PC-9 (cell line): ENCODE results near the gene CCNF. TPM values are rescaled to one million over a fixed set of nuclear protein-coding genes. Genes with fewer than 3 reads are reported as not detected.

Experiments
- BruUV-seq: library from RNA; stranded (reverse); fragments of 400-500 nt; replicated peaks from 2 replicates; lab custom pipeline; 2021; lab: Mats Ljungman, UMichigan
- CTCF ChIA-PET: fragments of 300-600 bp; sonication (Branson Sonifier 250); formaldehyde crosslinking; loops from one replicate; lab custom pipeline; 2022; ENCODE audit warnings: antibody characterized with exemption; lab: Charles Lee
- POLR2A ChIA-PET: fragments of 300-600 bp; sonication (Branson Sonifier 250); formaldehyde crosslinking; loops from one replicate; lab custom pipeline; 2022; ENCODE audit warnings: antibody characterized with exemption; ENCODE audit not compliant: unreplicated experiment; lab: Charles Lee
- DNase-seq, 2 experiments: peaks; one replicate each; pipeline versions ENCODE4 v3.0.0 to v3.0.0-alpha.2; 2015 to 2022; ENCODE audit warnings: mixed read lengths in 1 of 2
- H2AFZ ChIP-seq: fragments of 200-600 bp; sonication (generic); 2 replicates; pipeline ENCODE4 v1.8.1; 2017; ENCODE audit warnings: antibody characterized with exemption
- H3F3A ChIP-seq: fragments of 200-600 bp; sonication (generic); 2 replicates; pipeline ENCODE4 v1.8.1; 2017; ENCODE audit warnings: antibody characterized with exemption, mild to moderate bottlenecking, low read depth; ENCODE audit not compliant: insufficient read depth
- H3K27ac ChIP-seq: fragments of 200-600 bp; sonication (generic); 2 replicates; pipeline ENCODE4 v1.6.1; 2016; ENCODE audit warnings: mixed run types
- H3K27me3 ChIP-seq: fragments of 200-600 bp; sonication (generic); 2 replicates; pipeline ENCODE4 v1.6.1; 2016; ENCODE audit warnings: low read depth, mixed run types; ENCODE audit not compliant: insufficient read depth
- H3K36me3 ChIP-seq: fragments of 200-600 bp; sonication (generic); 2 replicates; pipeline ENCODE4 v1.6.1; 2016; ENCODE audit warnings: low read depth, mixed run types
- H3K4me1 ChIP-seq: fragments of 200-600 bp; sonication (generic); replicated peaks from 2 replicates; pipeline ENCODE4 v1.6.1; 2016; ENCODE audit warnings: mixed run types; ENCODE audit not compliant: insufficient read depth
- H3K4me2 ChIP-seq: fragments of 200-600 bp; sonication (generic); 2 replicates; pipeline ENCODE4 v1.6.1; 2017; ENCODE audit warnings: mixed run types
- H3K4me3 ChIP-seq: fragments of 200-600 bp; sonication (generic); 2 replicates; pipeline ENCODE4 v1.6.1; 2016; ENCODE audit warnings: mixed run types
- H3K79me2 ChIP-seq: fragments of 200-600 bp; sonication (generic); 2 replicates; pipeline ENCODE4 v1.6.1; 2017; ENCODE audit warnings: low read depth, mixed run types
- H3K9me2 ChIP-seq: fragments of 200-600 bp; sonication (generic); 2 replicates; pipeline ENCODE4 v1.8.1; 2017; ENCODE audit warnings: mild to moderate bottlenecking; ENCODE audit not compliant: insufficient read depth
- H3K9me3 ChIP-seq: fragments of 200-600 bp; sonication (generic); 2 replicates; pipeline ENCODE4 v1.8.1; 2016; ENCODE audit warnings: low read depth; ENCODE audit not compliant: insufficient read depth
- H4K20me1 ChIP-seq: fragments of 200-600 bp; sonication (generic); 2 replicates; pipeline ENCODE4 v1.8.1; 2017; ENCODE audit not compliant: insufficient read depth
- EZH2 ChIP-seq: fragments of 200-600 bp; sonication (generic); IDR thresholded peaks from 2 replicates; pipeline ENCODE4 v1.8.0; 2017; ENCODE audit warnings: antibody characterized with exemption, low read depth
- intact Hi-C: fragments of 100-400 bp; cut with micrococcal nuclease; formaldehyde crosslinking; loops from one replicate; pipeline ENCODE4 v1.10.0; 2022; ENCODE audit not compliant: unreplicated experiment
- total RNA-seq: library from RNA; stranded (reverse); gene quantifications from 2 replicates; pipeline ENCODE4 v1.2.3, GENCODE V29; 2021
- TF ChIP-seq, protein P1 (sequence below): fragments of 200-600 bp; sonication (generic); conservative IDR thresholded peaks from 2 replicates; pipeline ENCODE4 v1.6.1; 2017; ENCODE audit warnings: mixed run types, antibody characterized with exemption, mild to moderate bottlenecking, moderate library complexity

CCNF gene
- total RNA-seq, 1 experiment from 2014 or later, result 69.0 TPM

DNA sequence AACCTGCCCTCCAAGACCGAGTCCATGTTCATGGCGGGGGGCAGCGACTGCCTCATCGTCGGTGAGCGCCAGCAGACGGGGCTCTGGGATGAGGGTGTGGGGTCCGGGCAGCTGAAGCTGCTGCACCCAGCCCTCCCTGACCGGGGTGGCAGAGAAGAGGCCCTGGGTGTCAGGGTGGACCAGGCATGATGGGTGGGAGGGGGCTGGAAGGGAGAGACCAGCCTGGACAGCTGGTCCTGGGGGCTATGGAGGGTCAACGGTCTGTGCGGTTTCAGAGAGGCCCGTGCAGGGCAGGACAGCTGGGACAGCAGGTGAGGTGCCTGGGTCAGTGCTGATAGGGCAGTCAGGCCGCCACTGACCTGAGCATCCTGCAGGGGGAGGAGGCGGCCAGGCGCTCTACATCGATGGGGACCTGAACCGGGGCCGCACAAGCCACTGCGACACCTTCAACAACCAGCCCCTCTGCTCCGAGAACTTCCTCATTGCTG is 71.2 kb downstream of the CCNF start:
- Histone ChIP-seq H3K27ac (no peak overlapping the region), H3K4me1 (0 out of 2 replicates have a peak, but pooled peaks cover 5% of the 10 kb centered on the region), H2AFZ (no peak overlapping the region), H3K4me3 (no peak overlapping the region), H3K9me2 (no peaks in the 10 kb centered on the region), H4K20me1 (peaks cover 9% of the 10 kb centered on the region; the same call in 1 of the 2 replicates), H3K27me3 (no peaks in the 10 kb centered on the region), H3F3A (peaks cover 24% of the 10 kb centered on the region), H3K9me3 (no peaks in the 10 kb centered on the region), H3K36me3 (no peaks in the 10 kb centered on the region), H3K79me2 (no peaks in the 10 kb centered on the region), H3K4me2 (no peak overlapping the region)
- TF ChIP-seq EZH2, result no peak
- TF ChIP-seq, protein P1, sequence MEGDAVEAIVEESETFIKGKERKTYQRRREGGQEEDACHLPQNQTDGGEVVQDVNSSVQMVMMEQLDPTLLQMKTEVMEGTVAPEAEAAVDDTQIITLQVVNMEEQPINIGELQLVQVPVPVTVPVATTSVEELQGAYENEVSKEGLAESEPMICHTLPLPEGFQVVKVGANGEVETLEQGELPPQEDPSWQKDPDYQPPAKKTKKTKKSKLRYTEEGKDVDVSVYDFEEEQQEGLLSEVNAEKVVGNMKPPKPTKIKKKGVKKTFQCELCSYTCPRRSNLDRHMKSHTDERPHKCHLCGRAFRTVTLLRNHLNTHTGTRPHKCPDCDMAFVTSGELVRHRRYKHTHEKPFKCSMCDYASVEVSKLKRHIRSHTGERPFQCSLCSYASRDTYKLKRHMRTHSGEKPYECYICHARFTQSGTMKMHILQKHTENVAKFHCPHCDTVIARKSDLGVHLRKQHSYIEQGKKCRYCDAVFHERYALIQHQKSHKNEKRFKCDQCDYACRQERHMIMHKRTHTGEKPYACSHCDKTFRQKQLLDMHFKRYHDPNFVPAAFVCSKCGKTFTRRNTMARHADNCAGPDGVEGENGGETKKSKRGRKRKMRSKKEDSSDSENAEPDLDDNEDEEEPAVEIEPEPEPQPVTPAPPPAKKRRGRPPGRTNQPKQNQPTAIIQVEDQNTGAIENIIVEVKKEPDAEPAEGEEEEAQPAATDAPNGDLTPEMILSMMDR, result no peak
- ChIA-PET CTCF (interaction anchor here (0.5 to 1.0 kb wide), 4 partner anchors 37 to 208 kb away, joined by 3 to 8 read pairs (median 4); partner anchors contain the start of gene TEDC2), POLR2A (no interaction called here)
- intact Hi-C loops, result loop anchor here (5.0 kb wide), 3 partner anchors 73 to 303 kb away; partner anchors contain the start of genes CASKIN1, CCNF and ECI1
- no TSS peak for BruUV-seq
- no peak for DNase-seq

DNA sequence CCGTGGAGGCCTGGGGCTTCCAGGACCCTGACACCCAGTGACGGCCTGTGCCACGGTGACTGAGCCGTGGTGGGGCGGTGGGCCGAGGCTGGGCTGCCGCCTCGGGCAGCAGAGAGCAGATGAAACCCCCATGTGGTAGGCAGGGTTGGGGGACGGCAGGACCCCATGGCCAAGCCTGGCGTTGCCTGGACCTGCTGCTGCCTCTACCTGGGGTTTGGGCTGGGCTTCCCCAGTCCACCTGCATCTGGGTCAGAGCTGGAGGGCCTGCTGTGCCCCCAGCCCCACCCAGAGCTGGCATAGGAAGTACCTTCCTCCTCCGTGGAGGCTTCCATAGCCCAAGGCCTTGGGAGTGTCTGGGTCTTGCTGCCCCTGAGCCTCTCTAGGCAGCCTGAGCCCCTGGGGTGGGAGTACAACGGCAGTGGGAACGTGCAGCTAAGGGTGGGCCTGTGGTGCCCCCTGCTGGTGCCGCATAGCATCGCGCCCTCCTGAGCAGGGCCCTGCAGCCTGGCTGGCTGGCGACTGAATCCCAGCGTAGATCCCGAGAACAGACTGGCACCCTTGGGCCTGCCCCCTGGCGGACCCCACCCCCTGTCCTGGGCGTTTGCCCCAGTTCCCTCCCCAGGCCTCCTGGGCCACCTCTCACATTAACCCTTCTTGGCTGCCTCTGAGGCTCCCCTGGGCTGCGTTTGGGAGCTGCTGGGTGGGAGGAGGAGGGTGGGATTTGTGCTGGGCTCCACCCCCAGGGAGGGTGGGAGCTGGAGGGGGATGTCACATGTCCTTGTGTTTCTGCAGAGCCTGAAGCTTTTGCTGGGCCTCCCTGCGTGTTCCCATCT is 71.9 kb downstream of the CCNF start:
- Histone ChIP-seq H2AFZ (no peak overlapping the region), H3K27ac (no peak overlapping the region), H3K27me3 (no peaks in the 10 kb centered on the region), H3K79me2 (no peaks in the 10 kb centered on the region), H3K4me2 (no peak overlapping the region), H4K20me1 (peaks cover 9% of the 10 kb centered on the region; the same call in 1 of the 2 replicates), H3K36me3 (no peaks in the 10 kb centered on the region), H3F3A (peaks cover 24% of the 10 kb centered on the region), H3K4me1 (0 out of 2 replicates have a peak, but pooled peaks cover 5% of the 10 kb centered on the region), H3K9me3 (no peaks in the 10 kb centered on the region), H3K9me2 (no peaks in the 10 kb centered on the region), H3K4me3 (no peak overlapping the region)
- peak in 1 of 2 experiments; percentile 85 for DNase-seq
- no TSS peak for BruUV-seq
- ChIA-PET POLR2A (no interaction called here), CTCF (interaction anchor here (0.5 to 1.0 kb wide), 5 partner anchors 38 to 300 kb away, joined by 3 to 15 read pairs (median 5); partner anchors contain the start of gene TEDC2)
- intact Hi-C loops, result loop anchor here (5.0 kb wide), 3 partner anchors 74 to 304 kb away; partner anchors contain the start of genes CASKIN1, CCNF and ECI1
- no peak for TF ChIP-seq EZH2
- TF ChIP-seq, protein P1, result peak; percentile 96
